SJCRH30 (cell line): ENCODE results near the gene MAP4K4. TPM values are rescaled to one million over a fixed set of nuclear protein-coding genes. Genes with fewer than 3 reads are reported as not detected.
"Not testable (repeated sequence)": the region's sequence is repeated elsewhere in the genome, so short reads cannot be mapped to it uniquely, and the experiment has no call there.

Source experiments
- DNase-seq, 2 experiments: peaks; one replicate each; pipeline ENCODE4 v3.0.0-alpha.2; 2015 to 2020
- H3K27ac ChIP-seq: fragments of 250-450 bp; sonication (Bioruptor Pico); 2 replicates; pipeline ENCODE4 v1.5.1; 2020; ENCODE audit warnings: mild to moderate bottlenecking, moderate library complexity
- H3K27me3 ChIP-seq: fragments of 250-450 bp; sonication (Bioruptor Pico); 2 replicates; pipeline ENCODE4 v1.5.1; 2020; ENCODE audit warnings: mild to moderate bottlenecking, moderate library complexity
- H3K36me3 ChIP-seq: fragments of 250-450 bp; sonication (Bioruptor Pico); 2 replicates; pipeline ENCODE4 v1.5.1; 2020; ENCODE audit warnings: mild to moderate bottlenecking, moderate library complexity
- H3K4me1 ChIP-seq: fragments of 250-450 bp; sonication (Bioruptor Pico); 2 replicates; pipeline ENCODE4 v1.5.1; 2020; ENCODE audit warnings: mild to moderate bottlenecking, moderate library complexity
- H3K4me3 ChIP-seq: fragments of 250-450 bp; sonication (Bioruptor Pico); 2 replicates; pipeline ENCODE4 v1.5.1; 2020; ENCODE audit warnings: mild to moderate bottlenecking, moderate library complexity
- H3K9me3 ChIP-seq: fragments of 250-450 bp; sonication (Bioruptor Pico); replicated peaks from 2 replicates; pipeline ENCODE4 v1.5.1; 2020; ENCODE audit warnings: mild to moderate bottlenecking, moderate library complexity
- total RNA-seq: library from RNA; depleted of rRNA; stranded (reverse); fragments of >200 nt; shearing (Covaris generic); gene quantifications from 2 replicates; pipeline ENCODE4 v1.2.3, GENCODE V29; 2014

Gene MAP4K4
- total RNA-seq, 1 experiment from 2014 or later, result 139 TPM

GRCh38 chr2:101901241-101901640 is 203.7 kb downstream of the MAP4K4 start:
- Histone ChIP-seq H3K27me3 (no peaks in the 10 kb centered on the region), H3K36me3 (no peaks in the 10 kb centered on the region; the same call in 1 of the 2 replicates), H3K4me1 (no peaks in the 10 kb centered on the region), H3K4me3 (no peak overlapping the region), H3K9me3 (no peaks in the 10 kb centered on the region; the same call in none of the 2 replicates), H3K27ac (no peak overlapping the region)
- no peak for DNase-seq

DNA sequence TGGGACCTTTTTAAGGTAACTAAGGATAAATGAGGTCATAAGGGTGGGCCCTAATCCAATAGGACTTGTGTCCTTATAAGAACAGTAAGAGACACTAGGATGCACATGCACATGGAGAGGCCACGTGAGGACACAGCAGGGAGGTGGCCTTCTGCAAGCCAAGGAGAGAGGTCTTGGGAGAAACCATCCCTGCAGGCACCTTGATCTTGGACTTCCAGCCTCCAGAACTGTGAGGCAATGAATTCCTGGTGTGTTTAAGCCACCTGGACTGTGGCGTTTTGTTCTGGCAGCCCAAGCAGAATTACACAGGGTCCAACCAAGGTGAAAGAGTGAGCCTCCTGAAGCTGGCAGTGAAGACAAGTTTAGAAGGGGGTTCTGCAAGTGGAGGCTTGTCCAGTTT is 204.7 kb downstream of the MAP4K4 start:
- no peaks in the 10 kb centered on the region for H3K27me3 ChIP-seq
- no peaks in the 10 kb centered on the region; the same call in 1 of the 2 replicates for H3K36me3 ChIP-seq
- H3K4me3 ChIP-seq, result no peak overlapping the region
- no peaks in the 10 kb centered on the region for H3K4me1 ChIP-seq
- no peaks in the 10 kb centered on the region; the same call in none of the 2 replicates for H3K9me3 ChIP-seq
- H3K27ac ChIP-seq, result no peak overlapping the region
- no peak for DNase-seq

- Histone ChIP-seq H3K4me3 (no peak overlapping the region), H3K27ac (no peak overlapping the region), H3K4me1 (no peaks in the 10 kb centered on the region), H3K9me3 (peaks cover 4% of the 10 kb centered on the region), H3K27me3 (no peaks in the 10 kb centered on the region), H3K36me3 (no peaks in the 10 kb centered on the region)
- DNase-seq, result no peak
Measured at GRCh38 chr2:101904916-101905315, 207.4 kb downstream of the MAP4K4 start.

DNA sequence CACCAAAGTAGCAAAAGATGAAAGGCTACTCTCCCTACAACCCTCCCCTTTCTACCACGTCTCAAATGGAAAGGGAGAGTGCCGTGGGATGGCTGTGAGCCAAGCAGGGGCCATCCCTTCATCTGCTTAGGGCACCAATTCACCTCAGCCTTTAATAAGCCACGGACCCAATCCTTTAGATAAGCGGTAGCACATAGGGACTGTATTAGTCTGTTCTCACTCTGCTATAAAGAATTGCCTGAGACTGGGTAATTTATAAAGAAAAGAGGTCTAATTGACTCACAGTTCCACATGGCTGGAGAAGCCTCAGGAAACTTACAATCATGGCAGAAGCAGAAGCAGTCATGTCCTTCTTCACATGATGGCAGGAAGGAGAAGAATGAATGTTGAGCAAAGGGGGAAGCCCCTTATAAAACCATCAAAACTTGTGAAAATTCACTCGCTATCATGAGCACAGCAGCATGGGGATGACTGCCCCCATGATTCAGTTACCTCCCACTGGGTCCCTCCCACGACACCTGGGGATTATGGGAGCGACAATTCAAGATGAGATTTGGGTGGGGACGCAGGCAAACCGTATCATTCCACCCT is 208.3 kb downstream of the MAP4K4 start:
- Histone ChIP-seq H3K27ac (no peak overlapping the region), H3K27me3 (no peaks in the 10 kb centered on the region), H3K9me3 (peaks cover 4% of the 10 kb centered on the region), H3K4me3 (no peak overlapping the region), H3K36me3 (no peaks in the 10 kb centered on the region), H3K4me1 (no peaks in the 10 kb centered on the region)
- no peak for DNase-seq

- H3K9me3 ChIP-seq, result peaks cover 4% of the 10 kb centered on the region; the same call in 1 of the 2 replicates
- no peaks in the 10 kb centered on the region for H3K27me3 ChIP-seq
- no peak for DNase-seq
- H3K27ac ChIP-seq, result no peak overlapping the region
- no peaks in the 10 kb centered on the region for H3K36me3 ChIP-seq
- no peak overlapping the region for H3K4me3 ChIP-seq
- no peaks in the 10 kb centered on the region for H3K4me1 ChIP-seq
Measured at GRCh38 chr2:101909760-101910159, 212.3 kb downstream of the MAP4K4 start.

DNA sequence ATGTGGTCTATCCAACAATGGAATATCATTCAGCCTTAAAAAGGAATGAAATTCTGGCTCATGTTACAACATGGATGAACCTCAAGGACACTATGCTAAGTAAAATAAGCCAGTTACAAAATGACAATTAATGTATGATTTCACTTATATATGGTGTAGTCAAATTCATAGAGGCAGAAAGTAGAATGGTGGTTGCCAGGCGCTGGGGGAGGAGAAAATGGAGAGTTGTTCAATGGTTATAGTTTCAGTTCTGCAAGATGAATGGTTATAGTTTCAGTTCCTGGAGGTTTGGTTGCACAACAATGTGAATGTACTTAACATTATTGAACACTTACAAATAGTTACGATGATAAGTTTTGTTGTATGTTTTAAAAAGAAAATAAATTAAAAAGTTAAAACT is 215.0 kb downstream of the MAP4K4 start:
- Histone ChIP-seq H3K4me3 (no peak overlapping the region), H3K4me1 (no peaks in the 10 kb centered on the region), H3K27ac (no peak overlapping the region), H3K9me3 (peaks cover 4% of the 10 kb centered on the region; the same call in 1 of the 2 replicates), H3K36me3 (no peaks in the 10 kb centered on the region), H3K27me3 (no peaks in the 10 kb centered on the region)
- DNase-seq, result no peak

- no peak for DNase-seq
- H3K36me3 ChIP-seq, result no peaks in the 10 kb centered on the region
- no peak overlapping the region for H3K27ac ChIP-seq
- no peaks in the 10 kb centered on the region for H3K9me3 ChIP-seq
- H3K4me3 ChIP-seq, result no peak overlapping the region
- H3K27me3 ChIP-seq, result no peaks in the 10 kb centered on the region
- no peaks in the 10 kb centered on the region for H3K4me1 ChIP-seq
Measured at GRCh38 chr2:101921319-101921952, 223.9 kb downstream of the MAP4K4 start.

DNA sequence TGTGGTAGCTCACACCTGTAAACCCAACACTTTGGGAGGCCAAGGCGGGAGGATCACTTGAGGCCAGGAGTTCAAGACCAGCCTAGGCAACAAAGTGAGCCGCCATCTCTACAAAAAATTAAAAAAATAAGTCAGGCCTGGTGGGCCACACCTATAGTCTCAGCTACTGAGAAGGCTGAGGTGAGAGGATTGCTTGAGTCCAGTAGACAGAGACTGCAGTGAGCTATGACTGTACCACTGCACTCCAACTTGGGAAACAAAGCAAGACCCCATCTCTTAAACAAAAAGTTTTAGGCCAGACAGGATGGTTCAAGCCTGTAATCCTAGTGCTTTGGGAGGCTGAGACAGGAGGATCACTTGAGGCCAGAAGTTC is 224.4 kb downstream of the MAP4K4 start:
- H3K27ac ChIP-seq, result no peak overlapping the region
- H3K36me3 ChIP-seq, result no peaks in the 10 kb centered on the region
- H3K4me3 ChIP-seq, result no peak overlapping the region
- H3K4me1 ChIP-seq, result no peaks in the 10 kb centered on the region
- H3K27me3 ChIP-seq, result no peaks in the 10 kb centered on the region
- no peaks in the 10 kb centered on the region for H3K9me3 ChIP-seq
- DNase-seq, result no peak

DNA sequence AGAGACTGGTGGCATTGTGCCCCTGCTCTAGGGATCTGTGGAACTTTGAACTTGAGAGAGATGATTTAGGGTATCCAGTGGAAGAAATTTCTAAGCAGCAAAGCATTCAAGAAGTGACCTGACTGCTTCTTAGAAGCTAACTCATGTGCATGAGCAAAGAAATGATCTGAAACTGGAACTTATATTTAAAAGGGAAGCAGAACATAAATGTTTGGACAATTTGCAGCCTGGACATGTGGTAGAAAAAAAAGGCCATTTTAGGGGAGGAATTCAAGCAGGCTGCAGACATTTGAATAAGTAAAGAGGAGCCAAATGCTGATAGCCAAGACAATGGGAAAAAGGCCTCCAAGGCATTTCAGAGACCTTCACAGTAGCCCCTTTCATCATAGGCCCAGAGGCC is 226.8 kb downstream of the MAP4K4 start:
- not testable (repeated sequence) for H3K4me1 ChIP-seq, H3K9me3 ChIP-seq, H3K36me3 ChIP-seq, H3K27me3 ChIP-seq, H3K4me3 ChIP-seq, DNase-seq, H3K27ac ChIP-seq

- Histone ChIP-seq H3K9me3 (no peaks in the 10 kb centered on the region), H3K36me3 (no peaks in the 10 kb centered on the region), H3K4me3 (no peak overlapping the region), H3K4me1 (no peaks in the 10 kb centered on the region), H3K27ac (no peak overlapping the region), H3K27me3 (no peaks in the 10 kb centered on the region)
- DNase-seq, result no peak
Measured at GRCh38 chr2:101930019-101930418, 232.5 kb downstream of the MAP4K4 start.

DNA sequence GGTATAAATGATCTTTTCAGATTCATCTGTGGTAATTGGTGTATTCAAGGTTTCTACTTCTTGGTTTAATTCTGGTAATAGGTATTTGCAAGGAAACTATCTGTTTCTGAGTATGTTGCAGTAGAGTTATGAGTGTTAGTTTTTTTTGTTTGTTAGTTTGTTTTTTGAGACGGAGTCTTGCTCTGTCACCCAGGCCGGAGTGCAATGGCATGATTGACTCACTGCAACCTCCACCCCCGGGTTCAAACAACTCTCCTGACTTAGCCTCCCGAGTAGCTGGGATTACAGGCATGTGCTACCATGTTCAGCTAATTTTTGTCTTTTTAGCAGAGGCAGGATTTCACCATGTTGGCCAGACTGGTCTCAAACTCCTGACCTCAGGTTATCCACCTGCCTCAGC is 233.3 kb downstream of the MAP4K4 start:
- no peaks in the 10 kb centered on the region for H3K9me3 ChIP-seq
- H3K4me3 ChIP-seq, result no peak overlapping the region
- no peak for DNase-seq
- no peaks in the 10 kb centered on the region for H3K36me3 ChIP-seq
- no peaks in the 10 kb centered on the region for H3K27me3 ChIP-seq
- no peak overlapping the region for H3K27ac ChIP-seq
- H3K4me1 ChIP-seq, result no peaks in the 10 kb centered on the region

DNA sequence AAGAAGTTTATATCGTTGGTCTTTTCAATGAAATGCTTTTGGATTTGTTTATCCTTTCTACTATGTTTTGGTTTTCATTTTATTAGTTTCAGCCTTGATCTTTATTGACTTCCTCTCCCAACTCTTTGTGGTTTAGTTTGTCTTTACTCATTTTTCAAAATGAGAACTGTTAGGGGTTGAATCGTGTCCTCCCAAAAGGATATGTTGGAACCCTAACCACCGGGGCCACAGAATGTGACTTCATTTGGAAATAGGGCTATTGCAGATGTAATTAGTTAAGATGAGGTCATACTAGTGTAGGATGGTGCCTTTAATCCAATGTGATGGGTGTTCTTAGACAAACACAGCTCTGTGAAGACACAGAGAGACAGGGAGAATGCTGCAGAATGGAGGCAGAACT is 233.9 kb downstream of the MAP4K4 start:
- Histone ChIP-seq H3K4me3 (no peak overlapping the region), H3K27ac (no peak overlapping the region), H3K36me3 (no peaks in the 10 kb centered on the region), H3K27me3 (no peaks in the 10 kb centered on the region), H3K4me1 (no peaks in the 10 kb centered on the region), H3K9me3 (no peaks in the 10 kb centered on the region)
- no peak for DNase-seq

- H3K4me1 ChIP-seq, H3K4me3 ChIP-seq, H3K9me3 ChIP-seq, H3K36me3 ChIP-seq, H3K27ac ChIP-seq, H3K27me3 ChIP-seq: not testable (repeated sequence)
- peak in 1 of 2 experiments; percentile 12 for DNase-seq
Measured at GRCh38 chr2:101935764-101936163, 238.3 kb downstream of the MAP4K4 start.

GRCh38 chr2:101942851-101943250 is 245.3 kb downstream of the MAP4K4 start:
- H3K27me3 ChIP-seq, result no peaks in the 10 kb centered on the region
- no peak overlapping the region for H3K27ac ChIP-seq
- H3K9me3 ChIP-seq, result no peaks in the 10 kb centered on the region
- H3K36me3 ChIP-seq, result no peaks in the 10 kb centered on the region
- no peak for DNase-seq
- H3K4me1 ChIP-seq, result peaks cover 9% of the 10 kb centered on the region; the same call in 1 of the 2 replicates
- no peak overlapping the region for H3K4me3 ChIP-seq
